GM18873 (cell line): ENCODE measurements around the gene TDRD12.
"Not testable (repeated sequence)": the region's sequence is repeated elsewhere in the genome, so short reads cannot be mapped to it uniquely, and the experiment has no call there.

ENCODE experiments used
- ATAC-seq: cut with Tn5 transposase; IDR thresholded peaks from one replicate; pipeline ENCODE4 v1.9.1; 2021; ENCODE audit warnings: mild to moderate bottlenecking, moderate library complexity, moderate number of reproducible peaks; ENCODE audit not compliant: unreplicated experiment, low FRiP score

Gene TDRD12

GRCh38 chr19:32862741-32863140 lies 143.2 kb downstream of the TDRD12 start:
- ATAC-seq: no peak

- no peak for ATAC-seq
Measured at GRCh38 chr19:32863301-32863700, 143.7 kb downstream of the TDRD12 start.

- ATAC-seq: no peak
Measured at GRCh38 chr19:32863841-32864240, 144.3 kb downstream of the TDRD12 start.

GRCh38 chr19:32864318-32865007 lies 144.9 kb downstream of the TDRD12 start:
- ATAC-seq: no peak

GRCh38 chr19:32865326-32865725 lies 145.8 kb downstream of the TDRD12 start:
- no peak for ATAC-seq

- no peak for ATAC-seq
Measured at GRCh38 chr19:32866061-32866460, 146.5 kb downstream of the TDRD12 start.

GRCh38 chr19:32866564-32867265 lies 147.1 kb downstream of the TDRD12 start:
- no peak for ATAC-seq

GRCh38 chr19:32867436-32867835 lies 147.9 kb downstream of the TDRD12 start:
- not testable (repeated sequence) for ATAC-seq

- no peak for ATAC-seq
Measured at GRCh38 chr19:32868206-32868950, 148.8 kb downstream of the TDRD12 start.

- no peak for ATAC-seq
Measured at GRCh38 chr19:32869369-32869965, 149.9 kb downstream of the TDRD12 start, which contains the start of gene SLC7A9. TSS of gene SLC7A9 (minus strand) at chr19:32869767. CDS start at chr19:32868534, 1,233 bp downstream.

- ATAC-seq: no peak
Measured at GRCh38 chr19:32869966-32870573, 150.5 kb downstream of the TDRD12 start.

- ATAC-seq: no peak
Measured at GRCh38 chr19:32870981-32871451, 151.4 kb downstream of the TDRD12 start.

- ATAC-seq: no peak
Measured at GRCh38 chr19:32872391-32872790, 152.8 kb downstream of the TDRD12 start.

GRCh38 chr19:32873247-32873959 lies 153.8 kb downstream of the TDRD12 start:
- ATAC-seq: no peak

GRCh38 chr19:32874605-32875004 lies 155.0 kb downstream of the TDRD12 start:
- no peak for ATAC-seq

GRCh38 chr19:32875428-32875827 lies 155.9 kb downstream of the TDRD12 start:
- ATAC-seq: no peak

GRCh38 chr19:32876236-32876918 lies 156.8 kb downstream of the TDRD12 start:
- no peak for ATAC-seq

GRCh38 chr19:32876919-32877285 lies 157.3 kb downstream of the TDRD12 start:
- no peak for ATAC-seq
